22Rv1 (cell line): ENCODE results near the gene RET.

Source experiments
- ZFX ChIP-seq: fragments of 450-650 bp; IDR thresholded peaks from 2 replicates; pipeline ENCODE4 v1.6.1; 2017; ENCODE audit warnings: antibody characterized with exemption, borderline replicate concordance
- TF ChIP-seq, protein P1 (sequence below): fragments of 450-650 bp; IDR thresholded peaks from 2 replicates; pipeline ENCODE4 v1.5.1; 2017; ENCODE audit warnings: mild to moderate bottlenecking

GRCh38 chr10:43119416-43120115, 42.7 kb downstream of the RET start:
- TF ChIP-seq, protein P1, sequence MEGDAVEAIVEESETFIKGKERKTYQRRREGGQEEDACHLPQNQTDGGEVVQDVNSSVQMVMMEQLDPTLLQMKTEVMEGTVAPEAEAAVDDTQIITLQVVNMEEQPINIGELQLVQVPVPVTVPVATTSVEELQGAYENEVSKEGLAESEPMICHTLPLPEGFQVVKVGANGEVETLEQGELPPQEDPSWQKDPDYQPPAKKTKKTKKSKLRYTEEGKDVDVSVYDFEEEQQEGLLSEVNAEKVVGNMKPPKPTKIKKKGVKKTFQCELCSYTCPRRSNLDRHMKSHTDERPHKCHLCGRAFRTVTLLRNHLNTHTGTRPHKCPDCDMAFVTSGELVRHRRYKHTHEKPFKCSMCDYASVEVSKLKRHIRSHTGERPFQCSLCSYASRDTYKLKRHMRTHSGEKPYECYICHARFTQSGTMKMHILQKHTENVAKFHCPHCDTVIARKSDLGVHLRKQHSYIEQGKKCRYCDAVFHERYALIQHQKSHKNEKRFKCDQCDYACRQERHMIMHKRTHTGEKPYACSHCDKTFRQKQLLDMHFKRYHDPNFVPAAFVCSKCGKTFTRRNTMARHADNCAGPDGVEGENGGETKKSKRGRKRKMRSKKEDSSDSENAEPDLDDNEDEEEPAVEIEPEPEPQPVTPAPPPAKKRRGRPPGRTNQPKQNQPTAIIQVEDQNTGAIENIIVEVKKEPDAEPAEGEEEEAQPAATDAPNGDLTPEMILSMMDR: no peak
- TF ChIP-seq ZFX: no peak
